SK-N-SH (cell line): ENCODE measurements around the gene CBX6. TPM values are rescaled to one million over a fixed set of nuclear protein-coding genes. Genes with fewer than 3 reads are reported as not detected.

Experiments
- CTCF ChIA-PET: fragments of 300-600, 350-600 bp; formaldehyde crosslinking; extraction: SDS; loops from one replicate; lab custom pipeline; 2021; lab: Yijun Ruan, JAX
- POLR2A ChIA-PET: fragments of 350-600 bp; sonication (Branson Sonifier 250); formaldehyde crosslinking; extraction: SDS; loops from one replicate; lab custom pipeline; 2020; ENCODE audit warnings: antibody characterized with exemption, inconsistent platforms; lab: Yijun Ruan, JAX
- DNase-seq: peaks from one replicate; pipeline ENCODE4 v3.0.0; 2012
- H2AFZ ChIP-seq: fragments of 200-600 bp; sonication (generic); 2 replicates; pipeline ENCODE4 v1.8.1; 2016; ENCODE audit warnings: antibody characterized with exemption, mild to moderate bottlenecking, low read depth
- H3F3A ChIP-seq: fragments of 200-600 bp; sonication (generic); replicated peaks from 2 replicates; pipeline ENCODE3; 2016; ENCODE audit warnings: antibody characterized with exemption, mild to moderate bottlenecking; ENCODE audit not compliant: insufficient read depth
- H3K27ac ChIP-seq, 2 experiments: fragments of 200-500 bp in 1 of 2; fragments of 200-600 bp in 1 of 2; sonication (Bioruptor generic) in 1 of 2; sonication (generic), shearing (Covaris generic) in 1 of 2; 2 replicates each; pipeline versions ENCODE4 v1.5.1 to v1.6.1; 2014 to 2016; ENCODE audit warnings: low read depth in 2 of 2, inconsistent platforms in 1 of 2, low read length in 1 of 2, mild to moderate bottlenecking in 1 of 2, mixed read lengths in 1 of 2
- H3K27me3 ChIP-seq: fragments of 200-600 bp; sonication (generic), shearing (Covaris generic); 2 replicates; pipeline ENCODE4 v1.6.1; 2016; ENCODE audit warnings: mixed run types; ENCODE audit not compliant: insufficient read depth
- H3K36me3 ChIP-seq, 2 experiments: fragments of 200-500 bp in 1 of 2; fragments of 200-600 bp in 1 of 2; sonication (Bioruptor generic) in 1 of 2; sonication (generic) in 1 of 2; replicated peaks in 1 of 2; 2 replicates each; pipeline versions ENCODE3 to v1.5.1; 2014 to 2016; ENCODE audit warnings: low read length in 1 of 2, mild to moderate bottlenecking in 1 of 2; ENCODE audit not compliant: insufficient read depth in 2 of 2, control insufficient read depth in 1 of 2
- H3K4me1 ChIP-seq, 2 experiments: fragments of 200-500 bp in 1 of 2; fragments of 200-600 bp in 1 of 2; sonication (Bioruptor generic) in 1 of 2; sonication (generic), shearing (Covaris generic) in 1 of 2; 2 replicates each; pipeline versions ENCODE4 v1.5.1 to v1.6.1; 2014 to 2016; ENCODE audit warnings: low read depth in 1 of 2, low read length in 1 of 2, mixed run types in 1 of 2; ENCODE audit not compliant: insufficient read depth in 2 of 2, control insufficient read depth in 1 of 2
- H3K4me2 ChIP-seq: fragments of 200-600 bp; sonication (generic), shearing (Covaris generic); 2 replicates; pipeline ENCODE4 v1.6.1; 2017; ENCODE audit warnings: mixed run types
- H3K4me3 ChIP-seq, 2 experiments: fragments of 200-500 bp in 1 of 2; fragments of 200-600 bp in 1 of 2; sonication (Bioruptor generic) in 1 of 2; sonication (generic), shearing (Covaris generic) in 1 of 2; 2 replicates each; pipeline versions ENCODE4 v1.5.1 to v1.8.1; 2014 to 2016; ENCODE audit warnings: low read depth in 2 of 2, inconsistent platforms in 1 of 2, low read length in 1 of 2, mild to moderate bottlenecking in 1 of 2, mixed read lengths in 1 of 2, moderate library complexity in 1 of 2
- H3K79me2 ChIP-seq: fragments of 200-600 bp; sonication (generic); 2 replicates; pipeline ENCODE4 v1.8.1; 2017; ENCODE audit warnings: mild to moderate bottlenecking; ENCODE audit not compliant: insufficient read depth
- H3K9ac ChIP-seq: fragments of 200-600 bp; sonication (generic); 2 replicates; pipeline ENCODE4 v1.6.1; 2017; ENCODE audit warnings: mixed run types
- H3K9me2 ChIP-seq: fragments of 200-600 bp; sonication (generic); 2 replicates; pipeline ENCODE4 v1.6.1; 2017; ENCODE audit warnings: mixed run types
- H3K9me3 ChIP-seq: fragments of 200-600 bp; sonication (generic); 2 replicates; pipeline ENCODE4 v1.6.1; 2017; ENCODE audit warnings: mixed run types, mild to moderate bottlenecking, moderate library complexity
- H4K20me1 ChIP-seq: fragments of 200-600 bp; sonication (generic); 2 replicates; pipeline ENCODE4 v1.6.1; 2017; ENCODE audit warnings: mild to moderate bottlenecking, mixed run types; ENCODE audit not compliant: insufficient read depth
- CTCF ChIP-seq: fragments of 200-600 bp; sonication (generic); IDR thresholded peaks from 2 replicates; pipeline ENCODE4 v1.6.1; 2017; ENCODE audit warnings: antibody characterized with exemption, mild to moderate bottlenecking, moderate library complexity
- FOXJ3 ChIP-seq: sonication (generic); formaldehyde crosslinking; IDR thresholded peaks from 2 replicates; pipeline ENCODE4 v1.5.1; 2020; ENCODE audit warnings: mild to moderate bottlenecking, missing genetic modification reagents
- PBX3 ChIP-seq: IDR thresholded peaks from 2 replicates; pipeline ENCODE4; 2012
- POLR2AphosphoS5 ChIP-seq: IDR thresholded peaks from 2 replicates; pipeline ENCODE4 v1.6.1; 2012; ENCODE audit warnings: low read depth, low read length
- RCOR1 ChIP-seq: fragments of 150-350 bp; IDR thresholded peaks from 2 replicates; pipeline ENCODE4 v1.6.1; 2017; ENCODE audit warnings: antibody characterized with exemption, low read length
- SIN3A ChIP-seq: IDR thresholded peaks from 2 replicates; pipeline ENCODE4 v1.6.1; 2012; ENCODE audit warnings: low read depth, mild to moderate bottlenecking, low read length, moderate library complexity, borderline replicate concordance
- TAF1 ChIP-seq: IDR thresholded peaks from 2 replicates; pipeline ENCODE4 v1.6.1; 2012; ENCODE audit warnings: low read depth, mild to moderate bottlenecking, low read length, moderate library complexity, borderline replicate concordance
- USF2 ChIP-seq: fragments of 150-350 bp; IDR thresholded peaks from 2 replicates; pipeline ENCODE4 v1.6.1; 2017; ENCODE audit warnings: antibody characterized with exemption, low read length, low read depth, borderline replicate concordance
- YY1 ChIP-seq: IDR thresholded peaks from 2 replicates; pipeline ENCODE4 v1.4.0; 2012; ENCODE audit warnings: low read depth, mild to moderate bottlenecking
- WGBS: methylation state at CpG from one replicate; pipeline ENCODE4 v1.1.6; 2017; ENCODE audit warnings: low lambda C conversion rate; 5-methylcytosine and 5-hydroxymethylcytosine counted together
- polyA plus RNA-seq, 3 experiments: library from polyadenylated mRNA; depleted of rRNA; stranded (reverse); fragments of >200 nt; gene quantifications; 2 replicates each; pipeline ENCODE4 v1.2.3, GENCODE V29; 2012
- TF ChIP-seq, protein P1 (sequence below): IDR thresholded peaks from 2 replicates; pipeline ENCODE4 v1.4.0; 2012; ENCODE audit warnings: low read depth, borderline replicate concordance

CBX6 gene
- polyA plus RNA-seq, 1 of the 3 experiments (the other 2 are of a cell fraction): 5.4 TPM

GRCh38 chr22:38872831-38873248 is 824 bp upstream of the CBX6 start:
- Histone ChIP-seq H3K27ac (peak overlapping the region in 1 of 2 experiments; percentile 92; a peak in 2 of 4 replicates), H3K27me3 (no peaks in the 10 kb centered on the region), H3K9ac (peak overlapping the region; percentile 49), H3K4me2 (peak overlapping the region; percentile 79), H3K36me3 (peaks cover 0 to 7% of the 10 kb centered on the region in 2 experiments), H2AFZ (peak overlapping the region; percentile 78; the same call in 1 of the 2 replicates), H3K79me2 (no peaks in the 10 kb centered on the region), H4K20me1 (0 out of 2 replicates have a peak, but pooled peaks cover 3% of the 10 kb centered on the region), H3K9me2 (no peaks in the 10 kb centered on the region), H3K4me3 (peak overlapping the region; percentile 53 to 62), H3K9me3 (no peaks in the 10 kb centered on the region), H3F3A (peaks cover 5% of the 10 kb centered on the region), H3K4me1 (peaks cover 0 to 5% of the 10 kb centered on the region in 2 experiments; a peak in 1 of 4 replicates)
- ChIA-PET POLR2A (no interaction called here), CTCF (interaction anchor here (1.2 kb wide), 1 partner anchor 11 kb away, joined by 3 read pairs; no protein-coding TSS in a partner anchor)
- peak; percentile 75 for DNase-seq
- 4% methylated on average over 8 of the region's 37 CpGs for WGBS
- TF ChIP-seq TAF1 (no peak), YY1 (peak; percentile 40; the same call in 1 of the 2 replicates)

DNA sequence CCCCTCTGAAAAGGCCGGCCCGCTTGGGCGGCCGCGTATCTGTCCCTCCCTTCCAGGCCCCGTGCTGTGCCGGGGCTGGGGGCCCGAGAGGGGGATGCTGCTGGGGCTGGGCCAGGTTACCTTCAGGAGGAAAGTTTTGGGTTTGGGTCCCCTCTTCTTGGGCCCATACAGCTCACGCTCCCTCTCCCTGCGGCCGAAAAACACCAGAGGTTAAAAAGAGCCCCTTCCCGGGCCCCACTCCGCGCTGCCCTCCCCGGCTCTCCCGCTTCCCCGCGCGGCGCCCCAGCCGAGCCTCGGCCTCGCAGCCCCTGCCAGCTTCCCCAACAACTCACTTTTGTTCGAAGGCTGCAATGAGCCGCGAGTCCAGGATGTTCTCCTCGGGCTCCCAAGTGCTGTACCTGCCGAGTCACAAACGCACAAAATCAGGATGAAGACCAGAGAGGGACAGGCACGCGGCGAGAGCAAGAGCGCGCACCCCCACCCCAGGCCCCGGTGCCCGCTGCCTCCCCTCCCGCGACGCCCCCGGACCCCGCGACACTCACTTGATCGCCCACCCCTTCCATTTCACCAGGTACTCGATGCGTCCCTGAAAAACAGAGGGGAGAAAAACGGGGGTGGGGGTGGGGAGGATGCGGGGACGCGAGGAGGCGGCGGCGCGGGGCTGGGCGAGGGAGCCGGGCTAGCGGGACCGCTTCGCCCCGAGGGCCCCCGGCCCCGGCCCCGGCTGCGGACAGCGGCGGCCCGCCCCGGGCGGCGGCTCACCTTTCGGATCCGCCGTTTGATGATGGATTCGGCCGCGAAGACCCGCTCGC is 450 bp downstream of the CBX6 start:
- Histone ChIP-seq H3K9me2 (no peaks in the 10 kb centered on the region), H3K27ac (peak overlapping the region in 1 of 2 experiments; percentile 60; a peak in 2 of 4 replicates), H3F3A (peaks cover 5% of the 10 kb centered on the region), H3K4me1 (peaks cover 0 to 5% of the 10 kb centered on the region in 2 experiments; a peak in 1 of 4 replicates), H3K4me2 (peak overlapping the region; percentile 74), H3K79me2 (no peaks in the 10 kb centered on the region), H4K20me1 (0 out of 2 replicates have a peak, but pooled peaks cover 3% of the 10 kb centered on the region), H3K36me3 (peaks cover 0 to 7% of the 10 kb centered on the region in 2 experiments), H3K9me3 (no peaks in the 10 kb centered on the region), H3K9ac (peak overlapping the region; percentile 52; the same call in 1 of the 2 replicates), H2AFZ (no peak overlapping the region), H3K27me3 (no peaks in the 10 kb centered on the region), H3K4me3 (peak overlapping the region; percentile 56 to 60)
- ChIA-PET POLR2A (interaction anchor here (0.8 kb wide), 1 partner anchor 11 kb away, joined by 3 read pairs; no protein-coding TSS in a partner anchor), CTCF (interaction anchor here (0.7 to 4.8 kb wide), 15 partner anchors 8 to 264 kb away, joined by 3 to 37 read pairs (median 5); no protein-coding TSS in a partner anchor)
- TF ChIP-seq, protein P1, sequence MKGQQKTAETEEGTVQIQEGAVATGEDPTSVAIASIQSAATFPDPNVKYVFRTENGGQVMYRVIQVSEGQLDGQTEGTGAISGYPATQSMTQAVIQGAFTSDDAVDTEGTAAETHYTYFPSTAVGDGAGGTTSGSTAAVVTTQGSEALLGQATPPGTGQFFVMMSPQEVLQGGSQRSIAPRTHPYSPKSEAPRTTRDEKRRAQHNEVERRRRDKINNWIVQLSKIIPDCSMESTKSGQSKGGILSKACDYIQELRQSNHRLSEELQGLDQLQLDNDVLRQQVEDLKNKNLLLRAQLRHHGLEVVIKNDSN: no peak
- WGBS: 0% methylated on average over 4 of the region's 77 CpGs
- DNase-seq: no peak

GRCh38 chr22:38870791-38871359 is 1.1 kb downstream of the CBX6 start:
- no peaks in the 10 kb centered on the region for H3K79me2 ChIP-seq
- CTCF ChIA-PET: interaction anchor here (0.7 to 4.8 kb wide), 31 partner anchors 9 to 264 kb away, joined by 3 to 37 read pairs (median 4); no protein-coding TSS in a partner anchor
- 10% methylated on average over 1 of the region's 2 CpGs for WGBS
- peaks cover 0 to 5% of the 10 kb centered on the region in 2 experiments; a peak in 1 of 4 replicates for H3K4me1 ChIP-seq
- peak overlapping the region in 1 of 2 experiments; percentile 60; a peak in 2 of 4 replicates for H3K27ac ChIP-seq
- H3K4me2 ChIP-seq: peak overlapping the region; percentile 74
- H3K9me2 ChIP-seq: no peaks in the 10 kb centered on the region
- peaks cover 0 to 7% of the 10 kb centered on the region in 2 experiments for H3K36me3 ChIP-seq
- peaks cover 5% of the 10 kb centered on the region for H3F3A ChIP-seq
- 0 out of 2 replicates have a peak, but pooled peaks cover 3% of the 10 kb centered on the region for H4K20me1 ChIP-seq
- H3K27me3 ChIP-seq: no peaks in the 10 kb centered on the region
- H3K9me3 ChIP-seq: no peaks in the 10 kb centered on the region
- POLR2A ChIA-PET: no interaction called here
- peak overlapping the region; percentile 52; the same call in 1 of the 2 replicates for H3K9ac ChIP-seq
- H2AFZ ChIP-seq: no peak overlapping the region
- peak overlapping the region; percentile 56 to 60 for H3K4me3 ChIP-seq
- no peak for DNase-seq
- no peak for TF ChIP-seq POLR2AphosphoS5
- TF ChIP-seq, protein P1: no peak
- no peak for TF ChIP-seq PBX3
- TF ChIP-seq YY1: no peak
- TF ChIP-seq CTCF: no peak
- no peak for TF ChIP-seq USF2
- no peak for TF ChIP-seq FOXJ3 (CRISPR knock-in tag)
- TF ChIP-seq SIN3A: no peak
- no peak for TF ChIP-seq RCOR1
